Lower lobe of right lung (tissue), 2 donors: ENCODE data around the gene SNX11. TPM values are rescaled to one million over a fixed set of nuclear protein-coding genes. Genes with fewer than 3 reads are reported as not detected.

Experiments
- ATAC-seq, 2 donors: fragments of 200-7000 bp; cut with Tn5 transposase; one replicate each; pipeline ENCODE4 v1.9.1; 2020 to 2022; ENCODE audit warnings: mild to moderate bottlenecking in 2 of 2, moderate library complexity in 2 of 2
- DNase-seq: peaks from one replicate; pipeline ENCODE4 v3.0.0-alpha.2; 2020
- H3K27ac ChIP-seq: fragments of 200-600 bp; one replicate; pipeline ENCODE4 v1.8.0; 2022
- H3K27me3 ChIP-seq: fragments of 200-600 bp; one replicate; pipeline ENCODE4 v1.8.0; 2022; ENCODE audit warnings: low read depth
- H3K36me3 ChIP-seq: fragments of 200-600 bp; one replicate; pipeline ENCODE4 v1.8.0; 2022; ENCODE audit warnings: mild to moderate bottlenecking
- H3K4me1 ChIP-seq: fragments of 200-600 bp; one replicate; pipeline ENCODE4 v1.8.0; 2022
- H3K4me3 ChIP-seq: fragments of 200-600 bp; one replicate; pipeline ENCODE4 v1.8.0; 2022; ENCODE audit warnings: mild to moderate bottlenecking
- H3K9me3 ChIP-seq: fragments of 200-600 bp; one replicate; pipeline ENCODE4 v1.8.0; 2022
- intact Hi-C: fragments of 100-400 bp; cut with DNase I; formaldehyde crosslinking; loops from one replicate; pipeline ENCODE4 v1.11.0; 2022
- total RNA-seq: library from RNA; stranded (reverse); fragmentation: NEBNext Ultra II Directional; extraction: Animal tissue kit (Norgen Biotek cat#: 25700); gene quantifications from one replicate; pipeline ENCODE4 v1.2.1, GENCODE V29; 2021
- TF ChIP-seq, protein P1 (sequence below): fragments of 200-600 bp; IDR thresholded peaks from one replicate; pipeline ENCODE4 v1.8.0; 2022; ENCODE audit warnings: antibody characterized with exemption, mild to moderate bottlenecking
- donor health status: DM: no; HTN: yes; CAD: no; lungs with severe emphysema.

SNX11 gene
- total RNA-seq, 1 donor from 2014 or later: 19.7 TPM

DNA sequence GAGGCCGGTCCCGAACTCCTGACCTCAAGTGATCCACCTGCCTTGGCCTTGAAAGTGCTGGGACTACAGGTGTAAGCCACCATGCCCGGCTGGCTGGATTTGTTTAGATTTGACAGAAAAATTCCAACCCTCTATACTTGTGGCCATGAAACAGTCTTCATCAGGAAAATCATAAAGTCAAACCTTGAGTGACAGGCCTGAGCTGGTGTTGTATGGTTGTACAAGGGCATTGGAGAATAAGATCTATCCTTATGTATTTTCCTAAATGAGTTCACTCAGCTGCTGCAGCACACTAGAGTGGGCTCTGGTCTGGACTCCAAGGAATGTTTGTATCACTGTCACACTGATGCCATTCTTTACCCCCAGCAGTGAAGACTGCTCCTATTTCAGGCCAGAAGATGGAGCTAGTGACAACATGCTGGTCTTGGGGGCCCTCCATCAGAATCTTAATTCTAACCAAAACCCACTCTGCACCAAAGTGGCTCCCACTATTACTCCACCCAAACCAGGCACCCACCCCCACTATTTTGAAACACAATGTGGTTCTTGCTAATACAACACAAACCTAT, 27.4 kb downstream of the SNX11 start:
- TF ChIP-seq, protein P1, sequence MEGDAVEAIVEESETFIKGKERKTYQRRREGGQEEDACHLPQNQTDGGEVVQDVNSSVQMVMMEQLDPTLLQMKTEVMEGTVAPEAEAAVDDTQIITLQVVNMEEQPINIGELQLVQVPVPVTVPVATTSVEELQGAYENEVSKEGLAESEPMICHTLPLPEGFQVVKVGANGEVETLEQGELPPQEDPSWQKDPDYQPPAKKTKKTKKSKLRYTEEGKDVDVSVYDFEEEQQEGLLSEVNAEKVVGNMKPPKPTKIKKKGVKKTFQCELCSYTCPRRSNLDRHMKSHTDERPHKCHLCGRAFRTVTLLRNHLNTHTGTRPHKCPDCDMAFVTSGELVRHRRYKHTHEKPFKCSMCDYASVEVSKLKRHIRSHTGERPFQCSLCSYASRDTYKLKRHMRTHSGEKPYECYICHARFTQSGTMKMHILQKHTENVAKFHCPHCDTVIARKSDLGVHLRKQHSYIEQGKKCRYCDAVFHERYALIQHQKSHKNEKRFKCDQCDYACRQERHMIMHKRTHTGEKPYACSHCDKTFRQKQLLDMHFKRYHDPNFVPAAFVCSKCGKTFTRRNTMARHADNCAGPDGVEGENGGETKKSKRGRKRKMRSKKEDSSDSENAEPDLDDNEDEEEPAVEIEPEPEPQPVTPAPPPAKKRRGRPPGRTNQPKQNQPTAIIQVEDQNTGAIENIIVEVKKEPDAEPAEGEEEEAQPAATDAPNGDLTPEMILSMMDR: no peak
- no peak for DNase-seq
- Histone ChIP-seq H3K9me3 (no peaks in the 10 kb centered on the region), H3K27me3 (no peaks in the 10 kb centered on the region), H3K36me3 (no peaks in the 10 kb centered on the region), H3K4me1 (no peaks in the 10 kb centered on the region), H3K4me3 (no peak overlapping the region), H3K27ac (no peak overlapping the region)
- ATAC-seq: no peak
- intact Hi-C loops: no loop called here

DNA sequence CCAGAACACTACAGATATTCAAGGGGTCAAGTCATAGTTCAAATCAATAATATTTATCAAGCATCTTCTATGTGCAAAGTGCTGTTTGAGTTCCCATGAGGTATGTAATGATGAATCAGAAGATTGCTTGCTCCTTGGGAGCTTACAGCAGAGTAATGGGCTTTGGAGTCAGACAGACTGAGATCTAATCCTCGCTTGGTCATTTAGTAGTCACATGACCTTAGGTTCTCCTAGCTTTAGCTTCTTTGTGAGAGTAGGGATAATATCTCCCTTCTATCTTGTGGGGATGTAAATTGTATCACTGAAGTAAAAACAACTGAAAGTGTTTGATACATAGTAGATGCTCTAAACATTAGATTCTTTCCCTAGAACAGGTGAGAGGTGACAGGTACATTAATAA, 30.1 kb downstream of the SNX11 start:
- no peaks in the 10 kb centered on the region for H3K36me3 ChIP-seq
- no peaks in the 10 kb centered on the region for H3K9me3 ChIP-seq
- ATAC-seq (no peak), DNase-seq (no peak)
- TF ChIP-seq, protein P1: no peak
- intact Hi-C loops: no loop called here
- H3K4me3 ChIP-seq: no peak overlapping the region
- no peak overlapping the region for H3K27ac ChIP-seq
- no peaks in the 10 kb centered on the region for H3K4me1 ChIP-seq
- no peaks in the 10 kb centered on the region for H3K27me3 ChIP-seq

GRCh38 chr17:48139944-48140343, 32.4 kb downstream of the SNX11 start:
- DNase-seq (no peak), ATAC-seq (peak; percentile 60 to 72)
- intact Hi-C loops: no loop called here
- Histone ChIP-seq H3K27ac (no peak overlapping the region), H3K4me3 (no peak overlapping the region), H3K4me1 (no peaks in the 10 kb centered on the region), H3K36me3 (no peaks in the 10 kb centered on the region), H3K27me3 (peaks cover 11% of the 10 kb centered on the region), H3K9me3 (no peaks in the 10 kb centered on the region)
- TF ChIP-seq, protein P1: no peak

GRCh38 chr17:48143629-48144028, 36.1 kb downstream of the SNX11 start:
- H3K36me3 ChIP-seq: no peaks in the 10 kb centered on the region
- H3K4me3 ChIP-seq: no peak overlapping the region
- H3K27me3 ChIP-seq: peaks cover 32% of the 10 kb centered on the region
- H3K9me3 ChIP-seq: no peaks in the 10 kb centered on the region
- H3K4me1 ChIP-seq: no peaks in the 10 kb centered on the region
- intact Hi-C loops: no loop called here
- no peak for ATAC-seq
- TF ChIP-seq, protein P1: no peak
- no peak overlapping the region for H3K27ac ChIP-seq
- no peak for DNase-seq

GRCh38 chr17:48144231-48144630, 36.7 kb downstream of the SNX11 start:
- no peak overlapping the region for H3K27ac ChIP-seq
- intact Hi-C loops: no loop called here
- no peaks in the 10 kb centered on the region for H3K4me1 ChIP-seq
- no peak overlapping the region for H3K4me3 ChIP-seq
- peaks cover 36% of the 10 kb centered on the region for H3K27me3 ChIP-seq
- H3K9me3 ChIP-seq: no peaks in the 10 kb centered on the region
- ATAC-seq (no peak), DNase-seq (no peak)
- no peaks in the 10 kb centered on the region for H3K36me3 ChIP-seq
- TF ChIP-seq, protein P1: no peak
